ENCODE data around the gene TAF1B.

GRCh38 chr2:9914384-9915065, 71.3 kb downstream of the TAF1B start:
- TF ChIP-seq CTCF (IDR thresholded peaks at IDR 0.05) (peak in 4 of 6 experiments; percentile 13 to 71 (median 29)), POLR2A (IDR thresholded peaks at IDR 0.05) (no peak)

Data from esophagus squamous epithelium (tissue), 4 donors.